ENCODE measurements around the gene CXCR6.
A peak's percentile ranks its signal among the peaks of the same experiment; 100 is the strongest.
"Not testable (repeated sequence)": the region's sequence is repeated elsewhere in the genome, so short reads cannot be mapped to it uniquely, and the experiment has no call there.

The CXCR6 gene

DNA sequence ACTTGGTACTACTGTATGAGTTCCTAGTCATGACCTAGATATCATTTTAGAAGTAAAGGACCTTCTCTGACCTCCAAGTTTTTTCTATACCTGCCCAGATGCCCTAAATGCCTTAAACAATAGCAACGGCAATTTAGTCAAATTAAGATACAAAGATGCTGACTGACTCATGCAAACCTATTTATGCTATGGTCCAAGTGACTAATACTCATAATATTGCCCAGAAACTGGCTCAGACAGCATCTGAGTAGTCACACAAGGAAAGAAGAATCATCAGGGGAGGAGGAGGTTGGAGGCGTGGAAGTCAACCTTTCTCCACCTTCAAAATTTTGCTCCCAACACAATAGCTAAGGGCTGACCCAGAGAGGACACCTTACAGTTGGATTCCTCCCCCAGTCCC, 45.5 kb downstream of the CXCR6 start:
- H3K27me3 ChIP-seq (ENCODE audit: control insufficient read depth in 1 of 2, insufficient read depth in 2 of 2, low read length in 2 of 2), result no peaks in the 10 kb centered on the region
- H3K9me3 ChIP-seq (ENCODE audit: control insufficient read depth in 2 of 2, low read length in 2 of 2), result no peaks in the 10 kb centered on the region
- H3K4me1 ChIP-seq (ENCODE audit: control insufficient read depth, insufficient read depth, low read length), result peaks cover 94% of the 10 kb centered on the region
- H3K4me3 ChIP-seq (ENCODE audit: low read length in 2 of 2), result no peak overlapping the region
- H3K36me3 ChIP-seq (ENCODE audit: control insufficient read depth in 2 of 2, insufficient read depth in 2 of 2, low read length in 2 of 2), result peaks cover under 1% of the 10 kb centered on the region in 2 donors
- no peak overlapping the region for H3K9ac ChIP-seq (ENCODE audit: low read length in 2 of 2)
- peak overlapping the region; percentile 95 for H3K27ac ChIP-seq (ENCODE audit: low read length)

DNA sequence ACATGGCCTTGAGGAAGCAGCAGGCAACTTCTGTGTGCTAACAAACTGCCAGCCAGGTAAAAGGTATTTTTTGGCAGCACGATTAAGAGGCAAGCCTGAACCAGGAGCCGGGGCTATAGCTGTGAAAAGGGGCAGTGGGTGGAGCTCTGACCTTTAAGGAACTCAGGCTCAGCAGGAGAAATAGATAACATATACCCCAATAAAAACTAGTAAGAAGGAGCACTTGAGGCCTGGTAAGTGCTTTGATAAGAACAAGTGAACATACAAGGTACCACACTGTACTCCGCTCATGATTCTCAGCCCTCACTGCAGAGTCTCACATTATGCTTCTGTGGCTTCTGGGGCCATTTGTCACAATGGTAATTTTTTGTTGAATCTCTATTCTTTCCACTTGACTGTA, 46.9 kb downstream of the CXCR6 start:
- peak overlapping the region; percentile 95 for H3K27ac ChIP-seq (ENCODE audit: low read length)
- no peak overlapping the region for H3K4me3 ChIP-seq (ENCODE audit: low read length in 2 of 2)
- H3K9me3 ChIP-seq (ENCODE audit: control insufficient read depth in 2 of 2, low read length in 2 of 2), result no peaks in the 10 kb centered on the region
- peaks cover 91% of the 10 kb centered on the region for H3K4me1 ChIP-seq (ENCODE audit: control insufficient read depth, insufficient read depth, low read length)
- H3K36me3 ChIP-seq (ENCODE audit: control insufficient read depth in 2 of 2, insufficient read depth in 2 of 2, low read length in 2 of 2), result no peaks in the 10 kb centered on the region
- no peaks in the 10 kb centered on the region for H3K27me3 ChIP-seq (ENCODE audit: control insufficient read depth in 1 of 2, insufficient read depth in 2 of 2, low read length in 2 of 2)
- H3K9ac ChIP-seq (ENCODE audit: low read length in 2 of 2), result no peak overlapping the region

DNA sequence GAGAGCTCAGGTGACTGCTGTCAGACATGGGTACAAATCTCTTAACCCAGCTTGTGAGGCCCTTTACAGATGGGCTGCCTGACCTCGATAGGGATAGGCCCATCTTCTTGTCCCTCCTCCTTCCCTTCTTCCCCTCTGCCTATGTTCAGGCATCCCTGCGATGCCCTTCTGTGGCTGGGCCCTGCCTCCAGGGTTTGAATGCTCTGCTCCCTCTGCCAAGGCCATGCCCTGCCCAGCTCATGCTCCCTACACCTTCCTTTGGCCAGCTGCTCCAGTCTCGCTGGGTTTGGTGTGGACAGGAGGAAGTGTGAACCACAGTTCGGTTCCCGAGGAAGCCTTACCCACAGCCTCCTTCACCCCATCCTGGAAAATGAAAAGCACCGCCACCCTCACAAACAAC, 48.1 kb downstream of the CXCR6 start:
- no peaks in the 10 kb centered on the region for H3K36me3 ChIP-seq (ENCODE audit: control insufficient read depth in 2 of 2, insufficient read depth in 2 of 2, low read length in 2 of 2)
- peaks cover 82% of the 10 kb centered on the region for H3K4me1 ChIP-seq (ENCODE audit: control insufficient read depth, insufficient read depth, low read length)
- no peaks in the 10 kb centered on the region for H3K27me3 ChIP-seq (ENCODE audit: control insufficient read depth in 1 of 2, insufficient read depth in 2 of 2, low read length in 2 of 2)
- H3K4me3 ChIP-seq (ENCODE audit: low read length in 2 of 2), result peak overlapping the region in 1 of 2 donors; percentile 44
- H3K9ac ChIP-seq (ENCODE audit: low read length in 2 of 2), result no peak overlapping the region
- no peaks in the 10 kb centered on the region for H3K9me3 ChIP-seq (ENCODE audit: control insufficient read depth in 2 of 2, low read length in 2 of 2)
- H3K27ac ChIP-seq (ENCODE audit: low read length), result peak overlapping the region; percentile 67

DNA sequence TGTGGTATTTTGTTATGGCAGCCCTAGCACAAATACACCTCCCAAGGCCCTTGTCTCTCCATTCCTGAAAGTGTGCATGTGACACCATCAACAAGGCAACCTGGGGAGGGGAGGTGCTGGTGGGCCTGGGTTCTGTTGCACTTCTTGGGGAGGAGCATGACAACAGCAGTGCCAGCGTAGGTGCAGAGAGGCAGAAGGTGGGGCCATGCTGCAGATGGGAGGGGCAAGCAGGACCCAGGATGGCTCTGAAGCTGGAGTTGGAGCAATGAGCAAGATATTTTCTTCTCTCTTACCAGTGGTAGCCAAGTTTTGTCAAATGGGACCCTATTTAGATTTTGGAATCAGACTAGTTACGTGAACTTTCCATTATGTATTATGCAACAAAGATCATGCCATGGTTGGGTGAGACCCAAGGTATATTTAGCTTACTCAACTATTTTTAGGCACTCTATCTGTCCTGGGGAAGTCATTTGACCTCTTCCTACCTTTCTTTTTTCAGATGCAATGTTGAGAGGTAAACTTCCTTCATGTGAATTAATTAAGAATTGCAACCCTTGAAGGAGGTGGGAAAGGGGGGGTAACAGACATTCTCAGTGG, 49.0 kb downstream of the CXCR6 start:
- no peaks in the 10 kb centered on the region for H3K9me3 ChIP-seq (ENCODE audit: control insufficient read depth in 2 of 2, low read length in 2 of 2)
- H3K27me3 ChIP-seq (ENCODE audit: control insufficient read depth in 1 of 2, insufficient read depth in 2 of 2, low read length in 2 of 2), result no peaks in the 10 kb centered on the region
- peaks cover 73% of the 10 kb centered on the region for H3K4me1 ChIP-seq (ENCODE audit: control insufficient read depth, insufficient read depth, low read length)
- H3K27ac ChIP-seq (ENCODE audit: low read length), result peak overlapping the region; percentile 67
- H3K9ac ChIP-seq (ENCODE audit: low read length in 2 of 2), result no peak overlapping the region
- peak overlapping the region in 1 of 2 donors; percentile 44 for H3K4me3 ChIP-seq (ENCODE audit: low read length in 2 of 2)
- no peaks in the 10 kb centered on the region for H3K36me3 ChIP-seq (ENCODE audit: control insufficient read depth in 2 of 2, insufficient read depth in 2 of 2, low read length in 2 of 2)

DNA sequence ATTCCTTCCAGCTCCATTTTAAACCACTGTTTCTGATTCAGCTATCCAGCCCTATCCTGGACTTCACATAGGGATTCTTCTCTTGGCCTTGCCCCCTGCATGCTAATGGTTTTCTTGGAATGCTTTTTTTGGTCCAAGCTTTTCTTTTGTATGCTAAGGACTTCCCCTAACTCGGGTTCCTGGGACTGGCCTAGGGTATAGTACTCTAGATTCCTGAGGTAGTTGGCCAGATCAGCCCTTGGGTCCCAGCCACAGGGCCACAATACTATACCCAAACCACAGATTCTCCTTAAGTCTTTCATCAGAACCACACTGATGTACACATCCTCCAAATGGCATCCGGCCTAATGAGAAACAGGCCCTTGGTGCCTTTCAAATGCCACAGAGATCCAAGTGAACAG, 49.6 kb downstream of the CXCR6 start:
- H3K9ac ChIP-seq (ENCODE audit: low read length in 2 of 2), result no peak overlapping the region
- no peaks in the 10 kb centered on the region for H3K36me3 ChIP-seq (ENCODE audit: control insufficient read depth in 2 of 2, insufficient read depth in 2 of 2, low read length in 2 of 2)
- H3K4me1 ChIP-seq (ENCODE audit: control insufficient read depth, insufficient read depth, low read length), result peaks cover 67% of the 10 kb centered on the region
- peak overlapping the region; percentile 67 for H3K27ac ChIP-seq (ENCODE audit: low read length)
- peak overlapping the region in 1 of 2 donors; percentile 35 for H3K4me3 ChIP-seq (ENCODE audit: low read length in 2 of 2)
- no peaks in the 10 kb centered on the region for H3K27me3 ChIP-seq (ENCODE audit: control insufficient read depth in 1 of 2, insufficient read depth in 2 of 2, low read length in 2 of 2)
- no peaks in the 10 kb centered on the region for H3K9me3 ChIP-seq (ENCODE audit: control insufficient read depth in 2 of 2, low read length in 2 of 2)

DNA sequence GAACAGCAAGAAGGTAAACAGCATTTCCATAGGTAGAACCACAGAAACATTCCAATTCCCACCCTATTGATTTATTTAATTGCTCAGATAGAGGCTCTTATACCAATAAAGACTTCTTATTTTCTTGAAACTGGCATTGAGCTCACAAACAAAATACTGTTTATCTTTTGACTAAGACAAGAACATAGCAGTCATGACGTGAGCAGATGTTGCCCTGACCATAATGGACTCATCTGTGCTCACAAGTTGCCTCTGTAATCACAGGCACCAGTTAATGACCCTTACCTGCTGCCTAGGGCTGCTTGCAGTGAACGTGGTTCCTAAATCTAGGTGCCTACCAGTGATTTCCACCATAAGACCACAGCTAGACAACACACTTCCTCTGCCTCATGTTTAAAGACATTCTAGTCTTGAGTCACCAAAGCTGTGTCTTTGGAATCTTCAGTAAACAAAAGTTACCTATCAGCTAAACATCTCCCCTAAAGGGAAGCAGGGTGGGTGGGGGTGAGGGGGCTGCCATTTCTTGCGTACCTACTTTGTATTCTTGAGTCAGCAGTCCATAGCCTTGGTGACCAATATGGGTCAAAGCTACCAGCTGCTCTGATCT, 50.3 kb downstream of the CXCR6 start:
- H3K27ac ChIP-seq (ENCODE audit: low read length), result peak overlapping the region; percentile 67
- H3K4me3 ChIP-seq (ENCODE audit: low read length in 2 of 2), result no peak overlapping the region
- peaks cover 60% of the 10 kb centered on the region for H3K4me1 ChIP-seq (ENCODE audit: control insufficient read depth, insufficient read depth, low read length)
- no peaks in the 10 kb centered on the region for H3K36me3 ChIP-seq (ENCODE audit: control insufficient read depth in 2 of 2, insufficient read depth in 2 of 2, low read length in 2 of 2)
- H3K9ac ChIP-seq (ENCODE audit: low read length in 2 of 2), result no peak overlapping the region
- no peaks in the 10 kb centered on the region for H3K9me3 ChIP-seq (ENCODE audit: control insufficient read depth in 2 of 2, low read length in 2 of 2)
- H3K27me3 ChIP-seq (ENCODE audit: control insufficient read depth in 1 of 2, insufficient read depth in 2 of 2, low read length in 2 of 2), result no peaks in the 10 kb centered on the region

DNA sequence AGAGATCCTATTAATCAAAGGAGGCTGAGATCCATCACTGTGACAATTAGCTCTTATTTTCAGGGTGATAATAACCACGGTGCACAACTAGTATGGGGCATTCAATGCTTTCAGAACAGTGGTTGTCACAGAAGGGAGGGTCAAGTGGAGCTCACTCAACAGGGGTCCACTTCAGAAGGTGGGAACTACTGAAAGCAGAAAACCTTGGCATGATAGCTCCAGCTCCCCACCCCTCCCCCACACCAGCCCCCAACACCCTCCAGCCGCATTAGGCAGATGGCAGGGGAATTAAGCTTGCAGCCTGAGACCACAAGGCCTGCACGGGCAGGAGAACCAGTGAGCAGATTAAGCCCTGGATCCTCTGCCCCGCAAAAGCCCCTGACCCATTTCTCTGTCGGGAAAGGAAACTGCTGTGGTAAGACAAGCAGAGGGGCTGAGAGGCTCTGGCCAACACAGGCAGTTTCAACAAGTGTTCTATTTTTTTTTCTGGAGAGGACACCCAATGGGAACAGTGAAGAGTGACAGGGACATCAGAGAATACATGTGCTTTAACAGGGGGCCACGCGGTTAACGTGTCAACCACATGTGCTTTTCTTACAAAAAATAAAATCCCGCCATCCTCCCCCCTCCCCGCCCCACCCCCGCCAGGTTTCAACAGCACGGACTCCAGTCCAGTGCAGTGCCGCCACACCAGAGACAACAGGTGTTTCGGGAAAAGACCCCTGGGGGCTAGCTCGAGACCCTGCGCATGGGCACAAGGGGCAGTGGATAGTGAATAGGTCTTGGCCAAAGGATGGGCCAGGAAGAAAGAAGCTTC, 51.4 kb downstream of the CXCR6 start:
- Histone ChIP-seq H3K4me1 (ENCODE audit: control insufficient read depth, insufficient read depth, low read length) (peaks cover 49% of the 10 kb centered on the region), H3K9ac (ENCODE audit: low read length in 2 of 2) (peak overlapping the region; percentile 91 to 98), H3K4me3 (ENCODE audit: low read length in 2 of 2) (peak overlapping the region; percentile 91), H3K27ac (ENCODE audit: low read length) (peak overlapping the region; percentile 93), H3K36me3 (ENCODE audit: control insufficient read depth in 2 of 2, insufficient read depth in 2 of 2, low read length in 2 of 2) (no peaks in the 10 kb centered on the region), H3K27me3 (ENCODE audit: control insufficient read depth in 1 of 2, insufficient read depth in 2 of 2, low read length in 2 of 2) (no peaks in the 10 kb centered on the region), H3K9me3 (ENCODE audit: control insufficient read depth in 2 of 2, low read length in 2 of 2) (no peaks in the 10 kb centered on the region)

DNA sequence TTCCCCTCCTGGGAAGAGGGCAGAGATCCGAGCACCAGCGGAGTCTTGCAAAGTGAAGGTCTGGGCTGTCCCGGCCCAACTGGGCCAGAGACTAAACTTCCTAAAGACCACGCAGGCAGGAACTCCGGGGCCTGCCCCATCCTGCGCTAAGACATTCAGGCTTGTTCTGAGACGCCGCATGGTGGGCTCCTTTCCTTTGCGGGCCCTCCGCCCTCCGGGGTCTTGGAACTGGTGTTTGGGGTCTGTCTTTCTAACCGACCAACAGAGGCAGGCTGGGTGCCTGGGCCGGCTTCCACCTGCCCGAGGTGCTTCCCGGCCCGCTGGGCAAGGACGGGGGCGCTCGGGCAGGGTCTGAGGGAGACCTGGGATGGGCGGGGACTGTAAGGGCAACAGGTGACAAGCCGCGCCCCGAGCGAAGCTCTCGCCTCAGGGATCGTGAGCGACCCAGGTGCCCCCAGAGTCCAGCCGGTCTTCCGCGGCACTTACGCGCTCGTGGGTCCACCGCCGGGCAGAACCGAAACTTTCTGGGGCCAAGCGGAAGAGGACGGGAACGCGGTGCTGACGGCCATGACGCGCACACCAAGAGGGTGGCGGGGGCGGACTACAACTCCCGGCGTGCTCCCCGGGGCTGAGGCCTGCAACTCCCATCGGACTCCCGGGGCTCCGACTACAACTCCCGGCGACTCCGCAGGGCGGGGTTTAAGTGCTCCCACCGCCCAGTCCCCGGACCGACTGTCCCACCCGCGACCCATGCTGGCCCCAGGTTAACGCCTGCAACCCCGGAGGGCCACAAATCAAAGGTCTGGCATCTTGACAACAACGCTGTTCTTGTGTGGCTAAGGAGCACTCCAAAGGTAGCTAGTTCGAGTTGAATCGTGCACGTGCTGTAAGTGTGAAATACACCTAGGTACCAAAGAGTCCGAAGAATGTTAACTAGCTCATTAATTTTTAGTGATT, 52.2 kb downstream of the CXCR6 start, which contains the start of gene FYCO1:
Gene FYCO1 (minus strand): TSS at position 589 of the 957 bp plus-strand sequence. CDS start 10,914 bp downstream, outside the sequence.
- Histone ChIP-seq H3K27ac (ENCODE audit: low read length) (peak within 1 kb of the TSS; percentile 93), H3K4me3 (ENCODE audit: low read length in 2 of 2) (peak within 1 kb of the TSS; percentile 91), H3K9ac (ENCODE audit: low read length in 2 of 2) (peak within 1 kb of the TSS; percentile 91 to 98), H3K36me3 (ENCODE audit: control insufficient read depth in 2 of 2, insufficient read depth in 2 of 2, low read length in 2 of 2) (no peaks in the 10 kb centered on the region), H3K27me3 (ENCODE audit: control insufficient read depth in 1 of 2, insufficient read depth in 2 of 2, low read length in 2 of 2) (no peaks in the 10 kb centered on the region), H3K4me1 (ENCODE audit: control insufficient read depth, insufficient read depth, low read length) (peaks cover 41% of the 10 kb centered on the region), H3K9me3 (ENCODE audit: control insufficient read depth in 2 of 2, low read length in 2 of 2) (no peaks in the 10 kb centered on the region)

DNA sequence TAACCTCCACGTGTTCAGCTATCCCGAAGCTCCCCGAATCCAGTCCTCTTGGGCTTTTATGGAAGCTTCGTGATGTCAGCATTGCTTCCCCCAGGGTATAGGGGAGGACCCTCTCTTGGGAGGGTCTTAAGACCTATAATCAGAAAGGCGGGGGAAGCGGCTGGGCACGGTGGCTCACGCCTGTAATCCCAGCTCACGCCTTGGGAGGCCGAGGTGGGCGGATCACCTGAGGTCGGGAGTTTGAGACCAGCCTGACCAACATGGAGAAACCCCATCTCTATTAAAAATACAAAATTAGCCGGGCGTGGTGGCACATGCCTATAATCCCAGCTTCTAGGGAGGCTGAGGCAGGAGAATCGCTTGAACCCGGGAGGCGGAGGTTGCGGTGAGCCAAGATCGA, 54.2 kb downstream of the CXCR6 start:
- not testable (repeated sequence) for H3K9me3 ChIP-seq (ENCODE audit: control insufficient read depth in 2 of 2, low read length in 2 of 2); H3K9ac ChIP-seq (ENCODE audit: low read length in 2 of 2); H3K4me3 ChIP-seq (ENCODE audit: low read length in 2 of 2); H3K27me3 ChIP-seq (ENCODE audit: control insufficient read depth in 1 of 2, insufficient read depth in 2 of 2, low read length in 2 of 2); H3K27ac ChIP-seq (ENCODE audit: low read length); H3K36me3 ChIP-seq (ENCODE audit: control insufficient read depth in 2 of 2, insufficient read depth in 2 of 2, low read length in 2 of 2)
- H3K4me1 ChIP-seq (ENCODE audit: control insufficient read depth, insufficient read depth, low read length), result peaks cover 25% of the 10 kb centered on the region

DNA sequence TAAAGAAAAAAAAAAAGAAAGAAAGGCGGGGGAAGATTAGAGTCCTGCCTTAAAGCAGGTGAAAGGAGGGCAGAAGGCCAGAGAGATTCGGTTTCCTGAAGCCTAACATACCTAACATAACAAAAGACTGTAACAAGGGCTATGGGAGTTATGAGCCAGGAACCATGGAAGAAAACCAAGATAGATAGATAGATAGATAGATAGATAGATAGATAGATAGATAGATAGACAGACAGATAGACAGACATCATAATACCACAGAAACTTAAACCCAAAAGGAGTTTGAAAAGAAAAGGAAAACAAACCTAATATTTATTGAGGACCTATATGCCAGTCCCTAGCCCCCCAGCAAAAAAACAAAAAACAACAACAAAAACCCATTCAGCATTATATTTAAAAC, 54.7 kb downstream of the CXCR6 start:
- Histone ChIP-seq H3K4me1 (ENCODE audit: control insufficient read depth, insufficient read depth, low read length) (peaks cover 20% of the 10 kb centered on the region), H3K9ac (ENCODE audit: low read length in 2 of 2) (no peak overlapping the region), H3K4me3 (ENCODE audit: low read length in 2 of 2) (no peak overlapping the region), H3K27me3 (ENCODE audit: control insufficient read depth in 1 of 2, insufficient read depth in 2 of 2, low read length in 2 of 2) (no peaks in the 10 kb centered on the region), H3K36me3 (ENCODE audit: control insufficient read depth in 2 of 2, insufficient read depth in 2 of 2, low read length in 2 of 2) (no peaks in the 10 kb centered on the region), H3K27ac (ENCODE audit: low read length) (no peak overlapping the region), H3K9me3 (ENCODE audit: control insufficient read depth in 2 of 2, low read length in 2 of 2) (no peaks in the 10 kb centered on the region)
